IPS-15b (cell line): Measurements from ENCODE around the gene CLDN7.

Experiments
- H3K27me3 ChIP-seq: one replicate; pipeline ENCODE4 v1.6.1; 2013; ENCODE audit warnings: low read length; ENCODE audit not compliant: control insufficient read depth, insufficient read depth
- H3K36me3 ChIP-seq: one replicate; pipeline ENCODE4 v1.6.1; 2013; ENCODE audit warnings: low read length; ENCODE audit not compliant: control insufficient read depth, insufficient read depth
- H3K4me1 ChIP-seq: one replicate; pipeline ENCODE4 v1.6.1; 2013; ENCODE audit warnings: mild to moderate bottlenecking, low read length; ENCODE audit not compliant: control insufficient read depth, insufficient read depth
- H3K4me3 ChIP-seq: one replicate; pipeline ENCODE4 v1.5.1; 2013; ENCODE audit warnings: low read depth, low read length
- H3K9ac ChIP-seq: one replicate; pipeline ENCODE4 v1.6.1; 2013; ENCODE audit warnings: low read depth, mild to moderate bottlenecking, low read length
- H3K9me3 ChIP-seq: one replicate; pipeline ENCODE4 v1.6.1; 2013; ENCODE audit warnings: mild to moderate bottlenecking, low read length; ENCODE audit not compliant: control insufficient read depth, insufficient read depth

CLDN7 gene, protein sequence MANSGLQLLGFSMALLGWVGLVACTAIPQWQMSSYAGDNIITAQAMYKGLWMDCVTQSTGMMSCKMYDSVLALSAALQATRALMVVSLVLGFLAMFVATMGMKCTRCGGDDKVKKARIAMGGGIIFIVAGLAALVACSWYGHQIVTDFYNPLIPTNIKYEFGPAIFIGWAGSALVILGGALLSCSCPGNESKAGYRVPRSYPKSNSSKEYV

DNA sequence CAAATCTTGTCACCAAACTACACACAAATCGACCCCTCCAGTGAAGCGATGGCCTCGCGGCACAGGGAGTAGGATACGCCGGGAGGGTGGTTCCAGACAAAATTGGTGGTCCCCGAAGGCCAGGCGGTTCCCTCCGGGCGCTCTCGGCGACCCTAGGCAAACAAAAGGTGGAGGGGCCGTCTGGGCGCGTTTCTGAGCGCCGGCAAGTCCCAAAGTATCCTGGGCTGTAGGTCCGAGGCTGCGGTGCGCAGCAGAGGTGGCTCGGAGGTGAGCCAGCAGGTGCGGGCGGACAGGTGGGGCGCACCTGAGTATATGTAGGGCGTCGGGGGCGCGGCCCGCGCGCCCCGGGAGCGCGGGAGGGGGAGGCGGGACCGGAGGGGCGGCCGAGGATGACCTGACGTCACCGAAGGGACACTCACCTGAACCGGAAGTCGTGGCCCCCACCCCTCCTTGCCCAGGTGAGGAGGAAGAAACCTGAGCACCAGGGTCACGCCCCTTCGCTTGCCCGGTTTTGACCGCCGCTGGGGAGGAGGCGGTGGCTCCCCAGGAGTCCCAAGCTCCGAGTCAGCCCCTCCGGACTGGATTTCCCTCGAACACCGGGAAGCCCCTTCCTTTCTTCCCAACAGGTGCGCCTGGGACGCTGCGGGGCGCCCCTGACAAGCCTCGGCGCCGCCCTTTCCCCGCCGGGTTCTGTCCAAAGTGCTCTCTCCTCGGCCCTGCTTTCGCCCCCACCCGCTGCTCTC, at the start of gene CLDN7:
Gene CLDN7 (minus strand): TSS at position 287 of the 743 bp plus-strand sequence. CDS start 435 bp downstream, outside the sequence.
- Histone ChIP-seq H3K27me3 (no peaks in the 10 kb centered on the region), H3K4me3 (peak within 1 kb of the TSS; percentile 98), H3K9ac (peak within 1 kb of the TSS; percentile 94), H3K4me1 (peaks cover 12% of the 10 kb centered on the region), H3K9me3 (no peaks in the 10 kb centered on the region), H3K36me3 (peaks cover 20% of the 10 kb centered on the region)

DNA sequence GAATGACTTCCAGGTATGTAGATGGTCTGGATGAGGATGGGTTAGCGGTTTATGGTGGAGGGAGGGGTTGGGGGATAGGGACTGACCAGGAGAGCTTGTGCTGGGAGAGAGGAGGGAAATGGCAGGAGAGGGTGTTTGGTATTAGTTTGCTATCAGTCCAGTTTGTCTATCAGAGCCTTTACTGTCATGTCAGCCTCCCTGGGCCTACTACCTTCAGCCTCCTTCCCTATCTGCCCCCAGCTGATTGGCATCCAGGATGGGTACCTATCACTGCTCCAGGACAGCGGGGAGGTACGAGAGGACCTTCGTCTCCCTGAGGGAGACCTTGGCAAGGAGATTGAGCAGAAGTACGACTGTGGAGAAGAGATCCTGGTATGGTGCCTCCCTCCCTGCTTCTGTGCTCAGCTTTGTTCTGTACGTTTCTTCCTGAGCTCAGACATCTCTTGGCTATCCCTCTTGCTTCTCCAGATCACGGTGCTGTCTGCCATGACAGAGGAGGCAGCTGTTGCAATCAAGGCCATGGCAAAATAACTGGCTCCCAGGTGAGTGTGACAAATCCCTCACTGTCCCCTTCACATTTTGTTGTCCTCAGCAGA, 48.9 kb upstream of the CLDN7 start:
- Histone ChIP-seq H3K9ac (no peak overlapping the region), H3K4me3 (no peak overlapping the region), H3K27me3 (no peaks in the 10 kb centered on the region), H3K4me1 (peaks cover 2% of the 10 kb centered on the region), H3K9me3 (no peaks in the 10 kb centered on the region), H3K36me3 (peaks cover 49% of the 10 kb centered on the region)

DNA sequence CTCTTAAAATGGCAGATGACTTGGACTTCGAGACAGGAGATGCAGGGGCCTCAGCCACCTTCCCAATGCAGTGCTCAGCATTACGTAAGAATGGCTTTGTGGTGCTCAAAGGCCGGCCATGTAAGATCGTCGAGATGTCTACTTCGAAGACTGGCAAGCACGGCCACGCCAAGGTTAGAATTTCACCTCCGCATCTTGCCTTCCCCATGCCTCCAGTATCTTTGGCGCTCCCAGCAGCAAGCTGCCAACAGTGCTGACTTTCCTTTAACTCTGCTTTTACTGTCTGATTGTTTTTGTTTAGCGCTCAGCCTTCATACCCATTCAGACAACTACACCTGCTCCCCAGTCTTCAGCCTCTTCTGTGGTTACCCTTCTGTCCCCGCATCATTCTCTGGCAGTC, 47.4 kb upstream of the CLDN7 start:
- Histone ChIP-seq H3K4me3 (peak overlapping the region; percentile 95), H3K4me1 (peaks cover 2% of the 10 kb centered on the region), H3K27me3 (no peaks in the 10 kb centered on the region), H3K36me3 (peaks cover 40% of the 10 kb centered on the region), H3K9me3 (no peaks in the 10 kb centered on the region), H3K9ac (no peak overlapping the region)

DNA sequence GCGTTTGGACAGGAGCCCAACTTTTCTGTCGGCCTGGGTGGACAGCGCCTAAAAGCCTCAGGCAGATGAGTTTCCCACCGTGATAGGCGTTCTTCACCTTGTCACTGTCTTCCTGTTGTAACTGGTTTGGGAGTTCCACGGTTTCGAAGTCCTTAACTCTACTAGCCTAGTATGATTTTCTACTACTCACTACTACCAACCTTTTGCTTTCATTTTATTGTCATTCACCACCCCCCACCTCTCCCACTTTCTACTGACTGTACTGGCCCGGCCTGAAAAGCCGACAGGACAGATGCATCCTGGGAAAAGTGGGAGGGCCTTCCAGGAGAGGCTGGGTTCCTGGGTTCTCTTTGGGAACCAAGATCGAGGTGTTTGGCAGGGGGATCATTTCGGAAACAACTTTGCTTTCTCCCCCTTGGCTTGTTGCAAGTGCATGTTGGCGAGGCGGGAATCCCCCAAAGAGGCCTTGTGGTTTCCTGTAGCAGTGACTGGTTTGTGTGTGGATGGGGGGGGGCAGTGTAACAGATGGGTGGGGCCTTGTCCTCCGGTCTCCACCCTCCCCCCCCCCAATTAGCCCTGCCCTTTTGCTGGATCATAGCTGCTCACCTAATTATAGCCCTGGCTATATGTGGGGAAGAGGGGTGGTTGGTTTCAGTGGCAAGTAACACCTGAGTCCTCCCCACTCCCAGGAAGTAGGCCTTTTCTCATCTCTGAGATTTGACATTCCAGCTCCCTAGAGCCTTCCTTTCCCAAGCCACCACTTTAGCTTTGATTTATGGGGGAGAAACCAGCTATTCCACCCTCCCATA, 46.6 kb upstream of the CLDN7 start:
- no peaks in the 10 kb centered on the region for H3K9me3 ChIP-seq
- peaks cover 40% of the 10 kb centered on the region for H3K36me3 ChIP-seq
- H3K4me1 ChIP-seq = peaks cover 2% of the 10 kb centered on the region
- H3K4me3 ChIP-seq = peak overlapping the region; percentile 95
- H3K27me3 ChIP-seq = no peaks in the 10 kb centered on the region
- peak overlapping the region; percentile 99 for H3K9ac ChIP-seq

DNA sequence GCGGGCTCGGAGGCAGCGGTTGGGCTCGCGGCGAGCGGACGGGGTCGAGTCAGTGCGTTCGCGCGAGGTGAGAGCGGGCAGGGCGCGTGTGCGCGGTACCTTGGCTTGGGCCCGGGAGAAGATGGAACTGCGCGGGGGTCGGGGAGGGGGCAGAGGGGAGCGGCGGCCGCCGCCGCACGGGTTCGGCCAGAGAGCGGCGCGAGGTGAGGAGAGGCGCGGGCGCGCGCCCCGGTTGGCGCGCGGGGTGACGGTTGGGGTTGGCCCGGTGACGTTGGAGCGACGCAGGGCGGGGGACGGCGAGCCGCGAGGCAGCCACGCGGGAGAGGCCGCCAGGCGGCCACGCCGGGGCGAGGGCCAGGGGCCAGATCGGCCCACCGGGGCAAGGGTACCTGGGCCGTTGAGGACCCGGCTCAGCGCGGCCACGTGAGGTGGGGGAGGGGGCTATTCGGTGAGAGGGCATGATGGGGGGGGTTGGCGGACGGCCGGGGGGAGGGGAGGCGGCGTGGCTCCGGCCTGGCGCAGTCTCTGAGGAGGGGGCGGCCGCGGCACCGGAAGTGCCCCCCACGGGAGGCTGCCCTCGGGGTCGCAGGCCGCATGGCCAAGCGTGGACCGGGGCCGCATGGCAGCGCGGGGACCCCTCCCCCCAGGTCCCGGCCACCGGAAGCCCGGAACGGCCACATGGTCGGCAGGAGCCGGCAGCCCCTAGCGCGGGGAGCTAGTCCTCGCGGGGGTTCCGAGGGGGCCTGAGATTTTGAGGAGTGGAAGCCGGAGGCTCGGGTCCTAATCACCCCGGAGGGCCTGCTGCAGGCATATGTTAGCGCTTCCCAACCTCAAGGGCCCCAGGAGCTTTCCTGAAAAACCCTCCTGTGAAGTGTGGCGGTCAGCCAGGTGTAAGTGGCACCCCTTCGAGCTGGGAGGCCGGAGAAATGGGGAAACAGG, 45.7 kb upstream of the CLDN7 start:
- peaks cover 31% of the 10 kb centered on the region for H3K36me3 ChIP-seq

DNA sequence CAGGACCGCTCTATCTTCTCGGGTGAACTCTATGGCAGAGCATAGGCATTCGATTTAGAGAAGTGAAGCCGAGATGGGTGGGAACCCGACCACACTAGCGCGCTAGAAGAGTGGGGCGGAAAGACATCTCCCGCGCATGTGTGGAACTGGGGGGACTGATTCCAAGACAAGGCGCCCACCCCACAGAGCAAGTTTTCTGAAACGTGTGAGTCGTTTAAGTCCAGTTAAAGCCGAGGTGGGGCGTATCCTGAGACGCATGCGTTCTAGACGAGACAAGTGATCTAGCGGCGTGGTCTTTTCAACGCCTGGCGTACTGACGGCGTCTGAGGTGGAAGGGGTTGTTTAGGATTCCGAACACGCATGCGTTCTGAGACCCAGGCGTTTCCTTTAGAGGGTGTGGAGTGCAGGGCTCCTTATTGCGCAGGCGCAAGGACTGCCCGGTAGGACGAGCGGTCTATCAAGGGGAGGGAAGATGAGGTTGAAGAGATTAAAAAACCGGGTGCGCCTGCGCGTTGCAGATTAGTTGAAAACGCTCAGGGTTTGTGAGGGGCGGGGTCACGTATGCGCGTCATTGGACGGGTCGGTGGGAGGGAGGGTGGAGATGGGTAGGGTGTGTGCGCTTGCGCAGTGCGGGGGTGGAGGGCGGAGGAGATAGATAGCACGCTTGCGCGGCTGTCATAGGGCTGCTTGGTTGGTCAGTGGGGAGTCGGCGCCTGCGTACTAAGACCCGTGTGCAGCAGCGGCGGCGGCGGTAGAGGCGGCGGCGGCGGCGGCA, 44.8 kb upstream of the CLDN7 start, which contains the start of gene EIF5A:
Gene EIF5A (plus strand): TSS at position 718 of the 775 bp plus-strand sequence. CDS start 2,008 bp downstream, outside the sequence.
- Histone ChIP-seq H3K9me3 (no peaks in the 10 kb centered on the region), H3K27me3 (no peaks in the 10 kb centered on the region), H3K4me3 (peak within 1 kb of the TSS; percentile 95), H3K36me3 (peaks cover 24% of the 10 kb centered on the region), H3K9ac (peak within 1 kb of the TSS; percentile 99), H3K4me1 (peaks cover 2% of the 10 kb centered on the region)

More for the DNA sequence above, 45.7 kb upstream of the CLDN7 start:
- Histone ChIP-seq H3K4me3 (peak overlapping the region; percentile 95), H3K4me1 (peaks cover 2% of the 10 kb centered on the region), H3K9ac (peak overlapping the region; percentile 99), H3K27me3 (no peaks in the 10 kb centered on the region), H3K9me3 (no peaks in the 10 kb centered on the region)

DNA sequence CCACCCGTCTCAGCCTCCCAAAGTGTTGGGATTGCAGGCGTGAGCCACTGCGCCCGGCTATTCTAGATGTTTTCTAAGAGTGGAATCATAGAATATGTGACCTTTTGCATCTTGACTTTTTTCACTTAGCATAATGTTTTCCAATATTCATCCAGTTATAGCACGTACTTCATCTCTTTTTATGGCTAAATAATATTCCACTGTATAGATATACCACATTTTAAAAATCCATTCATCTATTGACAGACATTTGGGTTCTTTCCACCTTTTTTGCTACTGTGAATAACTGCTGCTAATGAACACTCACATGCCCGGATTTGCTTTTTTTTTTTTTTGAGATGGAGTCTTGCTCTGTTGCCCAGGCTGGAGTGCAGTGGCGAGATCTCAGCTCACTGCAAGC, 41.9 kb upstream of the CLDN7 start:
- Histone ChIP-seq H3K36me3 (no peaks in the 10 kb centered on the region), H3K9ac (no peak overlapping the region), H3K4me3 (no peak overlapping the region), H3K27me3 (no peaks in the 10 kb centered on the region), H3K9me3 (no peaks in the 10 kb centered on the region), H3K4me1 (no peaks in the 10 kb centered on the region)

DNA sequence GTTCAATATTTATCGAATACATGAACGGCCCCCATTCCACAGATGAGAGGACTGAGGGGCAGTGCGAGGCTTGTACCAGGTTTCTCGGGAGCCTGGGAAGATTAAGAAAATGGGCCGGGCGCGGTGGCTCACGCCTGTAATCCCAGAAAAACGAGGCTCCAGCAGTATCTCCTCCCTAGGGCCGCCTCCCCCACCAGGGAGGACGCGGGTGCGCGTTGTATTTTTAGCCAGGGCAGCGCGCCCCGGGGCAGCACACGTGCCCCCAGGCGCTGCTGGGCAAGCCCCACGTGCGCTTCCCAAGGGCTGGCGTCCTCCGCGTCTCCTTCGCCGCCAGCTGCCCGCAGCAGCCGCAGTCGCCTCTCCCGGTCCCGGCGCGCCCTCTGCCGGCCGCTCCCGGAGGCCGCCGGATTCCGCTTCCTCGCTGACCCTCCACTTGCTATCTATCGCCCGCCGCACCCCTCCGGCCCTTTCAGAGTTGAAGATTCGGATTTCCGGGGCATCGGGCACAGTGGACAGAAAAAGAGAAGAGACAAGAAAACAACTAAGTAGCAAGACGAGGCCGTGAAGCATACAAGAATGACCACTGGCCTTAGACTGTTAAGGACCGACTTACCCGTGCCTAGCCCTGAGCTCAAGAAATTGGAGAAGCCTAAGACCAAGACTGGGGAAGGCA, 34.0 kb upstream of the CLDN7 start:
- Histone ChIP-seq H3K36me3 (no peaks in the 10 kb centered on the region), H3K4me1 (peaks cover 6% of the 10 kb centered on the region), H3K27me3 (peaks cover 6% of the 10 kb centered on the region), H3K4me3 (peak overlapping the region; percentile 30), H3K9me3 (no peaks in the 10 kb centered on the region), H3K9ac (no peak overlapping the region)

DNA sequence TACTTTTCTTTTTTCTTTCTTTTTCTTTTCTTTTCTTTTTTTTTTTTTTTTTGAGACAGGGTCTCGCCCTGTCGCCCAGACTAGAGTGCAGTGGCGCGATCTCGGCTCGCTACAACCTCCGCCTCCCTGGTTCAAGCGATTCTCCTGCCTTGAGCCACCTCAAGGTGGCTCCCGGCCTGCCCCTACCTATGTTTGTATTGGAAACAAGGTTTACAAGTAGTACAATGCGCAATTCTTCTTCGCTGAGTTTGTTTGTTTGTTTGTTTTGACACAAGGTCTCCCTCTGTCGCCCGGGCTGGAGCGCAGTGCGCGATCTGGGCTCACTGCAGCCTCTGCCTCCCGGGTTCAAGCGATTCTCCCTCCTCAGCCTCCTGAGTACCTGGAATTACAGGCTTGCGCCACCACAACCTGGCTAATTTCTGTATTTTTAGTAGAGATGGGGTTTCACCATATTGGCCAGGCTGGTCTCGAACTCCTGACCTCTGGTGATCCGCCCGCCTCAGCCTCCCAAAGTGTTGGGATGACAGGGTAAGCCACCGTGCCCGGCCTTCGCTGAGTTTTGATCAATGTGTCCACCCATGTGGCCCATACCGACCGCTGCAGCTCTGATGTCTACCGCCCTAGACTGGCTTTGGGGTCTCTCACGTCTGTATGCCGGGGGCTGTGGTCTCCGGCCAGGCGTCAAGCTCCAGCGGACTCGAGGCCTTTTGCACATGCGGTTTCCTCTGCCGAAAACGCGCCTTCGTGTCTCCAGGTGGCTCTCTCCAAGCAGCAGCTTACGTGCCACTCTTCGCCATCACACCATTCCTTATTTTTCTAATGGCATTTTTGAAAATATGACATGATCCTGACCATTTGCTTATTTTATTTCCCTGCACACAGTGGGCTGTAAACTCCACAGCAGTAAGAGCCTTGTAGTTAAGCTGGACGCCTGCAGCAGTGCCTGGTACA, 33.2 kb upstream of the CLDN7 start:
- Histone ChIP-seq H3K27me3 (peaks cover 6% of the 10 kb centered on the region), H3K4me3 (peak overlapping the region; percentile 71), H3K36me3 (no peaks in the 10 kb centered on the region), H3K4me1 (peaks cover 6% of the 10 kb centered on the region), H3K9me3 (no peaks in the 10 kb centered on the region), H3K9ac (no peak overlapping the region)
